HepG2 (cell line): Measurements from ENCODE around the gene SH2B2. TPM values are rescaled to one million over a fixed set of nuclear protein-coding genes. Genes with fewer than 3 reads are reported as not detected.

Experiments
- ARID5B ChIP-seq: IDR thresholded peaks from 2 replicates; pipeline ENCODE4 v1.4.0; 2020; ENCODE audit warnings: mild to moderate bottlenecking, missing genetic modification reagents
- ATF4 ChIP-seq, 2 experiments: fragments of 450-650 bp in 1 of 2; sonication (generic) in 1 of 2; formaldehyde crosslinking; IDR thresholded peaks; 2 replicates each; pipeline versions ENCODE4 v1.5.0 to v1.8.0; 2020 to 2022; ENCODE audit warnings: mild to moderate bottlenecking in 1 of 2, missing genetic modification reagents in 1 of 2
- BATF2 ChIP-seq: sonication (generic); formaldehyde crosslinking; IDR thresholded peaks from 2 replicates; pipeline ENCODE4 v1.8.0; 2022; ENCODE audit warnings: mild to moderate bottlenecking, missing genetic modification reagents, moderate library complexity
- CAMTA2 ChIP-seq: sonication (generic); formaldehyde crosslinking; IDR thresholded peaks from 2 replicates; pipeline ENCODE4 v1.4.0; 2020; ENCODE audit warnings: mild to moderate bottlenecking, missing genetic modification reagents, borderline replicate concordance
- FOSL2 ChIP-seq: sonication (generic); formaldehyde crosslinking; IDR thresholded peaks from 2 replicates; pipeline ENCODE4 v1.4.0; 2020; ENCODE audit warnings: missing genetic modification reagents
- HDAC1 ChIP-seq: sonication (generic); formaldehyde crosslinking; IDR thresholded peaks from 2 replicates; pipeline ENCODE4 v1.5.1; 2020; ENCODE audit warnings: mild to moderate bottlenecking, missing genetic modification reagents
- KDM1A ChIP-seq: IDR thresholded peaks from 2 replicates; pipeline ENCODE4 v1.6.1; 2016; ENCODE audit warnings: missing compliant biosample characterization
- KDM6A ChIP-seq: IDR thresholded peaks from 2 replicates; pipeline ENCODE4 v1.6.1; 2016; ENCODE audit warnings: low read depth
- LBX2 ChIP-seq: sonication (generic); formaldehyde crosslinking; IDR thresholded peaks from 2 replicates; pipeline ENCODE4 v1.5.0; 2020; ENCODE audit warnings: missing genetic modification reagents, mild to moderate bottlenecking, borderline replicate concordance
- MAFF ChIP-seq: IDR thresholded peaks from 2 replicates; pipeline ENCODE4 v1.6.1; 2011; ENCODE audit warnings: low read depth, low read length, improper control_type of control experiment
- MAZ ChIP-seq, 2 experiments: sonication (generic) in 1 of 2; formaldehyde crosslinking in 1 of 2; IDR thresholded peaks; 2 replicates each; pipeline versions ENCODE4 v1.5.0 to v1.6.1; 2012 to 2020; ENCODE audit warnings: low read depth in 2 of 2, mild to moderate bottlenecking in 2 of 2, borderline replicate concordance in 1 of 2, improper control_type of control experiment in 1 of 2, low read length in 1 of 2, missing genetic modification reagents in 1 of 2, moderate library complexity in 1 of 2
- NR3C1 ChIP-seq: sonication (generic); formaldehyde crosslinking; IDR thresholded peaks from 2 replicates; pipeline ENCODE4 v1.4.0; 2020; ENCODE audit warnings: missing genetic modification reagents
- RFXAP ChIP-seq: sonication (generic); formaldehyde crosslinking; IDR thresholded peaks from 2 replicates; pipeline ENCODE4 v1.4.0; 2020; ENCODE audit warnings: missing genetic modification reagents, borderline replicate concordance
- SPEN ChIP-seq: sonication (generic); formaldehyde crosslinking; IDR thresholded peaks from 2 replicates; pipeline ENCODE4 v1.5.1; 2020; ENCODE audit warnings: low read depth, mild to moderate bottlenecking, missing genetic modification reagents
- ZBTB1 ChIP-seq: sonication (generic); formaldehyde crosslinking; IDR thresholded peaks from 2 replicates; pipeline ENCODE4 v1.4.0; 2020; ENCODE audit warnings: missing genetic modification reagents, borderline replicate concordance
- ZBTB14 ChIP-seq: sonication (generic); formaldehyde crosslinking; IDR thresholded peaks from 2 replicates; pipeline ENCODE4 v1.4.0; 2020; ENCODE audit warnings: missing genetic modification reagents
- ZFX ChIP-seq: sonication (generic); formaldehyde crosslinking; IDR thresholded peaks from 2 replicates; pipeline ENCODE4 v1.4.0; 2020; ENCODE audit warnings: mild to moderate bottlenecking, low read depth, missing genetic modification reagents, moderate library complexity
- ZNF430 ChIP-seq: sonication (generic); formaldehyde crosslinking; IDR thresholded peaks from 2 replicates; pipeline ENCODE4 v1.9.0; 2021; ENCODE audit warnings: mild to moderate bottlenecking, missing genetic modification reagents
- ZNF549 ChIP-seq: sonication (generic); formaldehyde crosslinking; IDR thresholded peaks from 2 replicates; pipeline ENCODE4 v1.5.0; 2020; ENCODE audit warnings: missing genetic modification reagents
- ZNF7 ChIP-seq: IDR thresholded peaks from 2 replicates; pipeline ENCODE4 v1.6.1; 2016; ENCODE audit warnings: missing biosample characterization, missing genetic modification reagents
- ZNF747 ChIP-seq: sonication (generic); formaldehyde crosslinking; IDR thresholded peaks from 2 replicates; pipeline ENCODE4 v1.8.1; 2023; ENCODE audit warnings: missing genetic modification reagents, mild to moderate bottlenecking, borderline replicate concordance
- polyA plus RNA-seq, 8 experiments: library from polyadenylated mRNA; depleted of rRNA in 3 of 8; stranded (reverse) in 7 of 8; unstranded in 1 of 8; fragments of >200 nt; fragmentation: Illumina TruSeq in 4 of 8; extraction: Trizol in 4 of 8; gene quantifications; 2 replicates each; pipeline versions ENCODE4 v1.2.1 to v1.2.3, GENCODE V29; 2011 to 2016; ENCODE audit warnings: low read depth in 4 of 8, missing spikeins in 1 of 8, mixed read lengths in 1 of 8; ENCODE audit not compliant: insufficient read depth in 1 of 8
- total RNA-seq, 5 experiments: library from RNA; depleted of rRNA; stranded (reverse); fragments of >200 nt; fragmentation: Illumina TruSeq; extraction: Trizol; gene quantifications; 2 replicates each; pipeline ENCODE4 v1.2.3, GENCODE V29; 2016; ENCODE audit warnings: low read depth in 1 of 5

SH2B2 gene
- total and polyA plus RNA-seq, 2 of the 13 experiments (the other 11 are each of a cell fraction or from before 2014, with no cell fraction given) = 0.46 to 1.3 TPM

GRCh38 chr7:102272075-102272916 lies 14.4 kb upstream of the SH2B2 start (continued):
- TF ChIP-seq FOSL2 (CRISPR knock-in tag) (peak; percentile 33; the same call in 1 of the 2 replicates), ZFX (peak; percentile 88), MAZ (IDR thresholded peaks at IDR 0.05; ENCODE audit: borderline replicate concordance, low read depth, low read length) (no peak), MAZ (CRISPR knock-in tag; IDR thresholded peaks at IDR 0.05; ENCODE audit: low read depth) (no peak), ZNF7 (CRISPR knock-in tag) (no peak), SPEN (CRISPR knock-in tag) (0 out of 2 replicates have a peak, but pooled peaks have one; percentile 52), ZNF747 (CRISPR knock-in tag) (no peak), BATF2 (CRISPR knock-in tag) (no peak), CAMTA2 (CRISPR knock-in tag) (no peak), ZNF430 (no peak), ZBTB14 (CRISPR knock-in tag) (no peak), ARID5B (CRISPR knock-in tag) (peak; percentile 37), HDAC1 (CRISPR knock-in tag) (peak; percentile 46; the same call in 1 of the 2 replicates), ATF4 (CRISPR knock-in tag; IDR thresholded peaks at IDR 0.05) (no peak), ZNF549 (no peak), KDM6A (CRISPR knock-in tag) (no peak), RFXAP (CRISPR knock-in tag) (no peak), LBX2 (no peak), KDM1A (CRISPR knock-in tag) (no peak), ZBTB1 (CRISPR knock-in tag) (no peak), MAFF (no peak), NR3C1 (no peak)
